Mucosa of stomach (tissue), 1 donor: ENCODE data around the gene S1PR3.
A peak's percentile ranks its signal among the peaks of the same experiment; 100 is the strongest.
"Not testable (repeated sequence)": the region's sequence is repeated elsewhere in the genome, so short reads cannot be mapped to it uniquely, and the experiment has no call there.

ENCODE experiments used
- H3K27me3 ChIP-seq: one replicate; pipeline ENCODE4 v1.7.0; 2013; ENCODE audit warnings: mild to moderate bottlenecking, low read length; ENCODE audit not compliant: control insufficient read depth, insufficient read depth
- H3K36me3 ChIP-seq: one replicate; pipeline ENCODE4 v1.7.0; 2013; ENCODE audit warnings: low read length; ENCODE audit not compliant: control insufficient read depth, insufficient read depth
- H3K4me1 ChIP-seq: one replicate; pipeline ENCODE4 v1.7.0; 2013; ENCODE audit warnings: mild to moderate bottlenecking, low read length; ENCODE audit not compliant: control insufficient read depth, insufficient read depth
- H3K4me3 ChIP-seq: one replicate; pipeline ENCODE4 v1.7.0; 2013; ENCODE audit warnings: low read length
- H3K9ac ChIP-seq: one replicate; pipeline ENCODE4 v1.7.0; 2013; ENCODE audit warnings: mild to moderate bottlenecking, low read length, moderate library complexity
- H3K9me3 ChIP-seq: one replicate; pipeline ENCODE4 v1.7.0; 2013; ENCODE audit warnings: mild to moderate bottlenecking, low read length, moderate library complexity; ENCODE audit not compliant: control insufficient read depth
- donor health status: Pancreatic carcinoma.

S1PR3 gene

DNA sequence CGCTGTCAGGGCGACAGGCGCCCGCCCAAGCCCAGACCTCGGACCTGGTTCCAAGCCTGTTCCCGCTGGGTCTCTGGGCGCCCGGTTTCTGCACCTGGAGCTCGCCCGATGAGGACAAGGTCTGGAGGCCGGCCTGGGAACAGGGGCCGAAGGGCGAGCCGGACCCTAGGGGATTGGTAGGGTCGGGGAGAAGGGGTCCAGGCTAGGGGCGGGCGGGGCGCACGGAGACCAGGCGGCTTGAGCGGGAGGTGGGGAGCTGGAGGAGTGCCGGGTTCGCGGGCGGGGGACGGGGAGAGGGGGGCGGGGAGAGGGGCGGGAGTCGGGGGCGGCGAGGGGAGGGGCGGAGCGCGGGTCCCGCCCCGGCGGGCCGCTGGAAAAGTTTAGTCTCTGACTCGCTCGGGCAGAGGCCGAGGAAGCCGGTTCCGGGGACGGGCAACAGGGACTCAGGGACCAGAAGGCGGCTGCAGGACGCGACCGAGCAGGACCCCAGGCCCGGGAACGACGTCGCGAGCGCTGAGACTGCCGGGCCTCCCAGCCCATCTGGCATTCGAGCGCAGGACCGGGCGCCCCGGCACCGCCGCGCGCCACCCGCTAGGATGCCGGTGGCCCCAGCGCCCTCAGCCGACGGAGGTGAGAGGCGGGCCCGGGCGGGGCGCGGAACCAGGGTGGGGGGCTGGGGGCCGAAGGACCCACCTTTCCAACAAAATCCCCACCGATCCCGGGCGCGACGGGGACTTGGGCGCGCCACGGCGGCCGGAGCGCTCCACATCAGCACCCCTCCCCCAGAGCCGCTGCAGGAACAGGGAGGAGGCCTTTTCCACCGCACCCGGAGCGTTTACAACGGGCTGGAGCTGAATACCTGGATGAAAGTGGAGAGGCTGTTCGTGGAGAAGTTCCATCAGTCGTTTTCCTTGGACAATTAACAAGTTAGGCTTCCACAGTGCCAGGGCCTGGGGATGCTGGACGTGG, at the start of gene S1PR3:
Gene S1PR3, plus strand, starts transcription at position 403 of the 969 bp plus-strand sequence. CDS start 9,733 bp downstream, outside the sequence.
- H3K4me1 ChIP-seq: peaks cover 16% of the 10 kb centered on the region
- H3K27me3 ChIP-seq: peaks cover 12% of the 10 kb centered on the region
- H3K9me3 ChIP-seq: no peaks in the 10 kb centered on the region
- peak within 1 kb of the TSS; percentile 25 for H3K9ac ChIP-seq
- H3K4me3 ChIP-seq: no peak within 1 kb of the TSS
- H3K36me3 ChIP-seq: no peaks in the 10 kb centered on the region

DNA sequence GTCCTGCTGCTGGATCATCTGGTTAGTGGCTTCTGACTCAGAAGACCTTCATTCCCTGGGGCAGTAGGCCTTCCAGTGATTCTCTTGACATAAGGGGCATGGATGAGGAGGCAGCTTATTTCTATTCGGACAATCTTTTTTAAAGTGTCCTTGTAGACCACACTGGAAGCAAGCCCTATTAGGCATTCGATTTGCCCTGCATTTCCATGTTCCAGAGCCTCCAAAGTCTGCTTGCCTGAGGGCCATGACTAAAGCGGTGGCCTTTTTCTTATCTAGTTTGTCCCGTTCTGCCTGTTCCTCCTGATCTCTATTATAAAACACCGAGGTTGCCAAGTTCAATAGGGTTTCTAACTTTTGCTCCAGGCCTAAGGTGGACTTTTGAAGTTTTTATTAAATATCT, 49.7 kb upstream of the S1PR3 start:
- H3K4me3 ChIP-seq, H3K4me1 ChIP-seq, H3K27me3 ChIP-seq, H3K9ac ChIP-seq, H3K36me3 ChIP-seq, H3K9me3 ChIP-seq: not testable (repeated sequence)

DNA sequence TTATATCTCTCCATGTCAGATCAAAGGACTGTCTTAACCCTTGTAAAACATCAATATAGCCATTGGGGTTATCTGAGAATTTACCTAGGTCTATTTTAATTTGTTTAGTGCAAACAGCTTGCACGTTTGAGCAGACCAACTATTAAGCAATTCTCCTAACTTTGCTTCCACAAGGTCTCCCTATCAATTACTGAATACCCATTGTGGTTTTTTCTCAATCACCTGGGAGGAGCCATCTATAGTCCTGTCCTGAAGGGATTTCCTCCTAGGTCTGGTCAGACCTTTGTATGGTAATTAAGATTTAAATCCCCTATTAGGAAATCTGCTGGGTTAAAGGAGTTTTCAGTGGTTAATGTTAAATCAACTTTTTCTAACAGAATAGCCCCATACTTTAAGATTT, 48.9 kb upstream of the S1PR3 start:
- Histone ChIP-seq H3K4me1 (peaks cover 7% of the 10 kb centered on the region), H3K9me3 (no peaks in the 10 kb centered on the region), H3K27me3 (no peaks in the 10 kb centered on the region), H3K9ac (no peak overlapping the region), H3K4me3 (no peak overlapping the region), H3K36me3 (no peaks in the 10 kb centered on the region)

DNA sequence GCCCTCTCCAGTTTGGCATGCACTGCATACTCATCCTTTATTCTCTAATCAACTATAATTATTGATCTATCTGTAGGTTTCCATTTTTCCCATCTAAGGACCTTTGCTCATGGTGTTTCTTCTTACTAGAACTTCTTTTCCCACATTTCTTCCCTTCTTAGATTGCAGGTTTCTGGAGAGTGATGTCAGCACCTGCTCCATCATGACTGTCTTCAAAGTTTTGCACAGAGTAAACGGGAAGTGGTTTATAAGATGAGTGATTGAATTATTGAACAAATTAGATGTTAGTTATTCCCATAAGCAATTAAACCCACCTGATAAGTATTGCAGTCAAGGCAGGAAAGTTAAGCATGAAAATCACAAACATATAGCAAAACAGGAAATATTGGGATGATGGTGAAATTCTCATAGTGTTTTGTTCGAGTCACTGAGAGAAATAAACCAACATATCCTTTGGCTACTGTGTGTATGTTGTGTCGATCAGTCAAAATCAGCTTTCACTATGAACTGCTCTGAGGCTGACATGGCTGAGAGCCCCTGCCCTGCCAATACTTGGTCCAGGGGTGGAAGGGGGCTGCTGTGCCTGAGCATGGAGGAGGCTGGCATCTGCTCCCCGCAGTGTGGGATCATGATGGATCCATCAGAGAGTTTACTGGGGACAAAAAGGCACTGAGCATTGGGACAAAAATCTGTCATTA, 45.5 kb upstream of the S1PR3 start:
- Histone ChIP-seq H3K4me1 (peaks cover 15% of the 10 kb centered on the region), H3K9me3 (no peaks in the 10 kb centered on the region), H3K4me3 (no peak overlapping the region), H3K9ac (no peak overlapping the region), H3K27me3 (no peaks in the 10 kb centered on the region), H3K36me3 (no peaks in the 10 kb centered on the region)

DNA sequence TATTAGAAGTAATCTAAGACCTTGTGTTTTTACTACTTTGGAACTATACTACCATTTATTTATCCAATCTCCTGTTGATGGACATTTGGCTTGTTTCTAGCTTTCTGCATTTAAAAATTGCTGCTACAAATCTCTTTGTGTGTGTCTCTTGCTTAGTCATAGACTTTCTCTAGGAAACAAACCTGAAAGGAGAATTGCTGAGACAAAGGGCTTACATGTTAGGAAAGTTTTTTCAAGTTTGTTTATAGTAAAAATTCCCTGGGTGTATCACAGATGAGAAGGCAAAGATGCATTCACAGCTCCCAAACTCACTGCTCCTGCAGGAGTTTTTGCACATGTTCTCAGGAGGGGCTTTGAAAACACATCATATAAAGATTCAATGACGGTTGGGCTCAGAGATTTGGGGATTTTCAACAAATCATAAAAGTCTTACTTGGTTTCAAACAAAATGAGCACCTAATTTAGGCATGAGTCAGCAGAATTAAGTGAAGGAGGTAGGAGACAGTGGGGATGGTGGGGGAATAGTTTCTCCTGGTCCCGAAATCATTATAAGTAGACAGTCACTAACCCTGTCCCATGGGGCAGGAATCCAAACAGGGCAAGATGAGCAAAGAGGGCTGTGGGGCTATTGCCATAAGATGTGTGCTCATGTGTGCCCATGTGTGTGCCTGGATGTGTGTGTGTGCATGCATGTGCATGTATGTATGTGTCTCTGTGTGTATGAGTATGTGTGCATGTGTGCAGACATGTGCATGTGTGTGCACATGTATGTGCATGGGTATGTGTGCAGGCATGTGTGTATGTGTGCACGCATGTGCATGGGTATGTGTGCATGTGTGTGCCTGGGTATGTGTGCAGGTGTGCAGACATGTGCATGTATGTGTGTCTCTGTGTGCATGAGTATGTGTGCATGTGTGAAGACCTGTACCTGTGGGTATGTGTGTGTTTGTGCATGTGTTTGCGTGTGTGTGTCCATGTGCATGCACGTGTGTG, 43.4 kb upstream of the S1PR3 start:
- Histone ChIP-seq H3K36me3 (no peaks in the 10 kb centered on the region), H3K4me1 (peaks cover 23% of the 10 kb centered on the region), H3K27me3 (no peaks in the 10 kb centered on the region), H3K4me3 (no peak overlapping the region), H3K9me3 (no peaks in the 10 kb centered on the region), H3K9ac (no peak overlapping the region)

DNA sequence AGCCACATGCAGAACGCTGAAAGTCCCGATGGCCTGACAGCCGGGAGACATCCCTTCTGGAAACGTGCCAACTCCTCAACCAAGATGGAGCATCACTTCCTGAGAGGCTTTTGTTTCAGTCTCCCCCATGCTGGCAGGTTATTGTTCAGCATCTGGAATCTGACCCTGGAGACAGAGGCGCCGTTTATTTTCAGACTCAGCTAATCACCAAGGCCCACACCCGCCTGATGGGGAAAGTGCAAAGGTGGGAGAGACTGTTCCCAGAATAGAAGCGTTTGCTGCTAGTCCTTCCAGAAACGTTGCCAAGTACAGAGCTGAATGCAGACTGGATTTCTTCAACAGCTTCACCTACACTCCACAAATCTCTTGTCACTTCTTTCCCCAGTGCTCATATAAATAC, 41.8 kb upstream of the S1PR3 start:
- Histone ChIP-seq H3K4me1 (peaks cover 33% of the 10 kb centered on the region), H3K36me3 (no peaks in the 10 kb centered on the region), H3K4me3 (no peak overlapping the region), H3K9me3 (no peaks in the 10 kb centered on the region), H3K27me3 (no peaks in the 10 kb centered on the region), H3K9ac (no peak overlapping the region)

DNA sequence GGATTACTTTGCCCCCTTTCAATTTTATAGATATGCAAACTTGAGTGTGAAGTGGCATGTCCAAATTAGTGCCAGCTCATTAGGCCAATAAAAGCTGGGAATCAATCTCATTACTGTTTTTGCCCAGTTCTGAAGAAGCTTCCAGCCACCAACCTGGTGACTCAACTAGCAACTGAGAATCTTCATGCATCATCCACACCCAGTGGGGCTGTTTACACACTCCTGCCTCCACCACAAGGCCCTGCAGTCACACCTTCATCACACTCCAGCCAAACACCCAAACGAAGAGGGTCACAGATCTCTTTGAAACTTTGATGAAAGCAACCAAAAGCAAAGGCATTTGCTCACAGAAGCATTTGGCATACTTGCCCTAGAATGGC, 41.3 kb upstream of the S1PR3 start:
- H3K27me3 ChIP-seq: no peaks in the 10 kb centered on the region
- H3K9ac ChIP-seq: no peak overlapping the region
- no peak overlapping the region for H3K4me3 ChIP-seq
- no peaks in the 10 kb centered on the region for H3K9me3 ChIP-seq
- no peaks in the 10 kb centered on the region for H3K36me3 ChIP-seq
- peaks cover 33% of the 10 kb centered on the region for H3K4me1 ChIP-seq

DNA sequence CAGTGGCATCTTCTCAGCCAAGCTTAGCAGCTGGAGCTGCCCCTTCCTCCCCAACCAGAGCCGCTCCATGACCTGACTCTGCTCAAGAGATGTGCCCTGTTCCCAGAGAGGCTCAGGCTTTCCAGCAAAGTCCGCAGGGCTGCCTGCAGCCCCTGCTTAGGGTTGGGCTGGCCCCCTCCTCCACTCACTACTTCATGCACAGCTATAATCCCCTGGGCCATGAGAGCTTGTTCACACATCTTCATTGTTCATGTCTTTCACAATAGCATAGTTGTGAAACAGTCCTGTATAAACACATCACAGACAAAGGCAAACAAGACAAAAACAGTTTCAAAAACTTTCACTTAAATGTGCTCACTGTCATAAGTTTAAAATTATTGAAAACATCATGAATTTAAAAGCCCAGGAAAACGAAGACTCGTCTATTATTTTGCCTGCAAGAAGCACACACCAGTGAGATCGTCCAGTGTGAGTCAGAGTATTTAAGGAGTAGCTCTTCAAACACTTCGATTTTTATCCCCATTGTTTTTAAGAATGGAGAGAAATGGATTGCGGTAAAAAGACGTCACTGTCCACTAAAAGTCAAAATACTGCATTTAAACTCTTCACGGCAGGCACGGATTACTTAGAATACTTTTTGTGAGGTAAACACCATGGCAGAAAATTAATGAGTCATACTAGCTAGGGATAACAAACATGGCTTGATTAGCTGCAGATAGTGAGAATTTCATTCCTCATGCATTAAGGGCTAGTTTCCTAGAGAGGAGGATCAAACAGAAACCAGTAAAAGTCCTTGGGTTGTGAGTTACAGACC, 40.7 kb upstream of the S1PR3 start:
- Histone ChIP-seq H3K4me1 (peaks cover 33% of the 10 kb centered on the region), H3K9me3 (no peaks in the 10 kb centered on the region), H3K27me3 (no peaks in the 10 kb centered on the region), H3K9ac (no peak overlapping the region), H3K36me3 (no peaks in the 10 kb centered on the region), H3K4me3 (no peak overlapping the region)

DNA sequence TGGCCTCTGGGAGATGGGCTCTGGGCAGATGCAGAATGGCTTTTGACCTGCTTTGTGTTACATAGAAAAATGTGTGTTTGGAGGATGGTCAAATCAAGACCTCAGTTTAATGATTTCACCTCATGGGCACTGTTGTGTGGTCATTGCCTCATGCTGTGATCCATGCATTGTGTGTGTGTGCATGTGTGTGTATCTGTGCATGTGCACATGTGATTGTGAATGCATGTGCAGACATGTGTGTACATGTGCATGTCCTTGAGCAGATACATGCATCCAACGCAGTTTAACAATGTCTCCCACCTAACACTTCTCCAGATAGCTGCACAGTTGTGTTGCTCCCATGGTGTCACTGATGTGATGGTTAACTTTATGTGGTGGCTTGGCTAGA, 40.1 kb upstream of the S1PR3 start:
- Histone ChIP-seq H3K36me3 (no peaks in the 10 kb centered on the region), H3K4me3 (no peak overlapping the region), H3K9me3 (no peaks in the 10 kb centered on the region), H3K27me3 (no peaks in the 10 kb centered on the region), H3K4me1 (peaks cover 33% of the 10 kb centered on the region), H3K9ac (no peak overlapping the region)

DNA sequence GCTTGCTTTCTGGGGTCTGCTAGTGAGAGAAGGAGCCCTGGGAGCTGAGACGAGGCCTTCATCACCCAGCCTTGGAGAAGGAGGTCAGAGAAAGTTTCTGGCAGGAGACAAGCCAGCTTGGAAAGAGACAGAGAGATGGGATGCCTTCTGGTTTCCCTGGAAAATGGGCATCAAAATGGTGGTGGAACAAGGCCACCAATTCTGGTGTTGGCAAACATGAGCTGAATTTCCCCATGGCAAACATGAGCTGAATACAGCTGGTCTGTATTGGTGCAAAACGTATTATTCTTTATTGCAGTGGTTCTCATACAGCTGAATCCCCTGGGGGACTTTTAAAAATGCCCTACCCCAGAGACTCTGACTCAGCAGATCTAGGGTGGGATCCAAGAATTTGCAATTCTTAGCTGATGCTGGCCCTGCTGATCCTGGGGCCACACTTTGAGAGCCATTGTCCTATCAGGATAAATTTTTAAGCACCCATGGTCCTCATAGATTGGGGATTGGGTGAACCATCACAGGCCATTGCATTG, 39.1 kb upstream of the S1PR3 start:
- no peak overlapping the region for H3K9ac ChIP-seq
- no peak overlapping the region for H3K4me3 ChIP-seq
- no peaks in the 10 kb centered on the region for H3K36me3 ChIP-seq
- no peaks in the 10 kb centered on the region for H3K9me3 ChIP-seq
- H3K27me3 ChIP-seq: no peaks in the 10 kb centered on the region
- H3K4me1 ChIP-seq: peaks cover 33% of the 10 kb centered on the region

DNA sequence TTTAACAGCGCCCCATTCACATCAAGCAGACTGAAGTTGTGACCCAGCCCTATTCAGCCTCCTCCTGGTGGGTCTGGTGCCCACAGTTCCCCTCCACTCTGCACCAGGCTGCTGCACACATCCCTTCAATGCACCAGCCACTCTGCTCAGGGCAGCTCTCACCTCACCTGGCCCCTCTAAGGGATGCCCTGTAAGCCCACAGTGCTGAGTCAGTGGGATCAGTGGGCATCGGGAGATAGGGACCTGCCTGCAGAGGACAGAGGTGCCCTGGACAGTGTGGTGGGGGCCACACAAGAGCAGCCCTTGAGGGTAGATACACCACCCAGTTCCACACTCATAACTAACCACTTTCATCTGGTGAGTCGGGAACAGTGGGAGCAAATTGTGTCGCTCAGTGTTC, 38.3 kb upstream of the S1PR3 start:
- Histone ChIP-seq H3K9me3 (no peaks in the 10 kb centered on the region), H3K4me3 (no peak overlapping the region), H3K9ac (no peak overlapping the region), H3K36me3 (no peaks in the 10 kb centered on the region), H3K4me1 (peaks cover 33% of the 10 kb centered on the region), H3K27me3 (no peaks in the 10 kb centered on the region)
